Activated CD4-positive, CD25-positive, alpha-beta regulatory T cell treated with anti-CD3 and anti-CD28 coated beads, Interleukin-2, amount 50 U/mL, for 24 hours (primary cell): ENCODE data around the gene NT5C2.
"Not testable (repeated sequence)": the region's sequence is repeated elsewhere in the genome, so short reads cannot be mapped to it uniquely, and the experiment has no call there.

ENCODE experiments used
- ATAC-seq, 2 donors: fragments of 150-1000 bp; cut with Tn5 transposase; one replicate each; pipeline ENCODE4 v1.10.0; 2021; ENCODE audit warnings: mild to moderate bottlenecking in 1 of 2, moderate library complexity in 1 of 2

NT5C2 gene

GRCh38 chr10:103155471-103156085 lies 37.5 kb downstream of the NT5C2 start:
- no peak for ATAC-seq

- no peak for ATAC-seq
Measured at GRCh38 chr10:103154521-103155299, 38.4 kb downstream of the NT5C2 start.

GRCh38 chr10:103153302-103154197 lies 39.5 kb downstream of the NT5C2 start:
- no peak for ATAC-seq

- ATAC-seq: no peak
Measured at GRCh38 chr10:103149991-103150622, 43.0 kb downstream of the NT5C2 start.

- ATAC-seq: no peak
Measured at GRCh38 chr10:103147645-103148044, 45.4 kb downstream of the NT5C2 start.

GRCh38 chr10:103145860-103146466 lies 47.1 kb downstream of the NT5C2 start:
- no peak for ATAC-seq

- ATAC-seq: no peak
Measured at GRCh38 chr10:103145046-103145445, 48.0 kb downstream of the NT5C2 start.

GRCh38 chr10:103144041-103144440 lies 49.0 kb downstream of the NT5C2 start:
- ATAC-seq: no peak

GRCh38 chr10:103143641-103144040 lies 49.4 kb downstream of the NT5C2 start:
- ATAC-seq: not testable (repeated sequence)

- ATAC-seq: no peak
Measured at GRCh38 chr10:103141950-103142349, 51.1 kb downstream of the NT5C2 start.

- peak in 1 of 2 donors; percentile 10 for ATAC-seq
Measured at GRCh38 chr10:103140469-103140868, 52.6 kb downstream of the NT5C2 start.

- no peak for ATAC-seq
Measured at GRCh38 chr10:103139803-103140202, 53.3 kb downstream of the NT5C2 start.

- peak; percentile 67 to 69 for ATAC-seq
Measured at GRCh38 chr10:103135168-103135567, 57.9 kb downstream of the NT5C2 start.

GRCh38 chr10:103130910-103131309 lies 62.2 kb downstream of the NT5C2 start:
- ATAC-seq: no peak

GRCh38 chr10:103130180-103130579 lies 62.9 kb downstream of the NT5C2 start:
- not testable (repeated sequence) for ATAC-seq

- no peak for ATAC-seq
Measured at GRCh38 chr10:103127241-103127640, 65.8 kb downstream of the NT5C2 start.

GRCh38 chr10:103125323-103126267 lies 67.5 kb downstream of the NT5C2 start:
- ATAC-seq: no peak

GRCh38 chr10:103124420-103125096 lies 68.5 kb downstream of the NT5C2 start:
- no peak for ATAC-seq

GRCh38 chr10:103123282-103124024 lies 69.6 kb downstream of the NT5C2 start:
- ATAC-seq: no peak
